KOPT-K1 (cell line): ENCODE measurements around the gene PXMP2.

Experiments used
- H3K27ac ChIP-seq: fragments of 200-600 bp; sonication (generic); 2 replicates; pipeline ENCODE4 v1.5.1; 2016; ENCODE audit warnings: antibody characterized with exemption, mild to moderate bottlenecking, low read depth, low read length; ENCODE audit not compliant: poor library complexity, severe bottlenecking
- H3K36me3 ChIP-seq: fragments of 200-600 bp; sonication (generic); 2 replicates; pipeline ENCODE4 v1.5.1; 2017; ENCODE audit warnings: antibody characterized with exemption, mild to moderate bottlenecking, low read length, moderate library complexity; ENCODE audit not compliant: insufficient read depth
- H3K9me3 ChIP-seq: fragments of 200-600 bp; sonication (generic); 2 replicates; pipeline ENCODE4 v1.5.1; 2017; ENCODE audit warnings: antibody characterized with exemption, low read length, mild to moderate bottlenecking; ENCODE audit not compliant: insufficient read depth, poor library complexity, severe bottlenecking

Gene PXMP2

DNA sequence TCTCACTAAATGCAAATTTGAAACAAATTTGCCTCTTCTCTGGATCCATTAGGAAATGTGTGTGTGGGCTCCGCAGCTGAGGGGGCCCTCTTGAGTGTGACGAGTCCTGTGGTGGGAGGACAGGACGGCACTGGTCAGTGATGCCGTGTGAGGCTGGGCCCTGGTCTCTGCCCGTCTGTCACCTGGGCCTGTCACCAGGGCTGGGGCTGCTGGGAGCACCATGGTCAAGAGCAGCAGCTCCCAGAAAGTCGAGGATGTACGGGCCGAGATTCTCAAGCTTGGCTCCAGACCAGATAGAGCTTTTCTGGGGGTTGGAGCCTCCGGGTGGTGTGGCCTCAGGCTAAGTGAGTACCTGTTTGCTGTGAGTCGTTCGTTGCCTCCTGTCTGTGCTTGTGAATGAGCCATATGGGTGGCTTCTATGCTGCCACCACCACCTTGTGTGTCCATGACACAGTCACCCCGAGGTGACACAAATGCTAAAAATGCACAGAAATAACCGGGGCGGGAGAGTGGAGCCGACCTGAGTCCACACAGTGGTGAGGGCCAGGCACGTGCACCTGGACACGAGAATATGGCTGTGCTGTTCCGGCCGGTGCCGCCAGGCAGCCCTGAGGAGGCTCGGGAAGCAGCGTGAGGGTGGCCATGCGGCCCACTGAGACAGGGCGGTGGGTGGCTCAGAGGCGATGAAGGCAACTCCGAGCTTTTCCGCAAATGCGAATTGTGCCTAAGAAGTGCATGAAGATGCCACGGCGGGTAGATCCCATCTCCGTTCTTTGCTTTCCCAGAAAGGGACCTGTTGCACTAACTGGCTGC lies 32.0 kb downstream of the PXMP2 start:
- Histone ChIP-seq H3K27ac (no peak overlapping the region), H3K9me3 (no peaks in the 10 kb centered on the region), H3K36me3 (peaks cover 97% of the 10 kb centered on the region)

DNA sequence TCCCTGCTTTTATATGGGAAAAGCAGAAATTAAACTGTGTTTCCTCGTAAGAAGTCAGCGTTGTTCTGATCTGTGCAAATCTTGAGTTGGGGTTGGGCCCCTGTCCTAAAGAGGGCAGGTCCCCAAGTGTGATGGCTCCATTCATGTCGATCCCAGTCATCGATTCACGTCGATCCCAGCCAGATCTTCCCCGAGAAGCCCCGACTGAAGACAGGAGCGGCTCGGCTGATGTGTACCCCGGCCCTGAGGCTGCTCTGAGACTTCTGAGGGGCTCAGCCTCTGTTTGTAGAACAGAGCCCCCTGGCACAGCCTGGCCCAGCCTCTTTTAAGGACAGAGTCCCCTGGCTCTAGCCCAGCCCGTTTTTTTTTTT lies 32.6 kb downstream of the PXMP2 start:
- peaks cover 97% of the 10 kb centered on the region for H3K36me3 ChIP-seq
- no peaks in the 10 kb centered on the region for H3K9me3 ChIP-seq
- H3K27ac ChIP-seq = no peak overlapping the region

DNA sequence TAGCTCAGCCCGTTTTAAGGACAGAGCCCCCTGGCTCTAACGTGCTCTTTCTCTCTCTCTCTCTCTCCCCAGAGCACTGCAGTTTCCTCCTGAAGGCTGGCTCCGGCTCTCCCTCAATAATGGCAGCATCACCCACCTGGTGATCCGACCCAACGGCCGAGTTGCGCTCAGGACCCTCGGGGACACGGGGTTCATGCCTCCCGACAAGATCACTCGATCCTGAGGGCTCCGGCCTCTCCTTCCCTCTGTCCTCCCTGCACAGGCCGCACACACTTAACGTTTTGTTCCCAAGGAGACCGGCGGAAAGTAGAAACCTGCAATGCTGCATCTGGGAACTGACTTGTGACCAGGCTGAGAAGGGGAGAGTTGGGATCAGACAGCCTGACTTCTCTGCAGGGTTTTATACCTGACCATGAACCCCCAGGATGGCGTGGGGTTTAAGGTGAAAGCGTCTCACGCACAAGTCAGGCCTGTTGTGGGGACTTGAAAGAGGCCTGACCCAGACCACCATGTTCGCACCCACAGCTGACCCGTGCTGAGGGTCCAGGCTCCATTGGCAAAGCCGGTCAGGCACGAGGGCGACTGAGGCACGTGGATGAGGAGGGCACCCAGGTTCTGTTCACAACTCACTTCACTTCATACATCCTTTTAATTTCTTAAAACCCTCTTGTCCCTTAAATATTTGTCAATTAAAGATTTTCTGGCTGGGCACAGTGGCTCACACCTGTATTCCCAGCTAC lies 33.4 kb downstream of the PXMP2 start:
- Histone ChIP-seq H3K27ac (no peak overlapping the region), H3K36me3 (peaks cover 98% of the 10 kb centered on the region), H3K9me3 (no peaks in the 10 kb centered on the region)

DNA sequence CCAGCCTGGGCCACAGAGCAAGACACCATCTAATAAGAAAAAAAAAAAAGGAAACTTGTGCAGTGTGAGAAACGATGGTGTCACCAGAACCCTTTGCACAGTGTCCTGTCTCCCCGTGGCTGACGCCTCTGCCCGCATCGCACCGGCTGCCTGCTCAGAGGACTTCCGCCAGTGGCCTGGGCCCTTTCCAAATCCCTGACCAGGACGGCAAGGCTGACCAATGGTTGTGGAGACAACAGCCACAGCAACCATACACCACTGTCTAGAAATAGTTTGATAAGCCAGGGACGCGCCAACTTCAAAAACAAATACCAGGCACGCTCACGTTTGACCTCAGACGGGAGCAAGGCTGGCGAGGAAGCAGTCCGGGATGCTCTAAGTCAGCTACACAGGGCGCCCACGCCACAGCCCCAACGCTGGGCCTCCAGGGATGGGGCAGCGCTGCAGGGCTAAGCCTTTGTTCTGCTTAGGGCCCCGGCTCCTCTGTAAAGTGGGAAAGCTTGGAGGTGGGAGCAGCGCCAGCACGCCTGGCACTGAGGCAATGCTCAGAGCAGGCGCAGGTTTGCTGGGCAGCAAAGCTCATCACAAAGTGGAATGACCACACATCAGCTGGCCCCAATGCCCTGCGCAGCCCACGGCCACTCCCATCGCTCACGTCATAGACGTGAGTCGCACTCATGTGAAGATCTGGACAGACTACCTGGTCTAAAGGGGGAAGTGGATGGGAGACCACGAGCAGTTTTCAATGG lies 35.8 kb downstream of the PXMP2 start:
- H3K9me3 ChIP-seq = no peaks in the 10 kb centered on the region
- H3K27ac ChIP-seq = no peak overlapping the region
- H3K36me3 ChIP-seq = peaks cover 98% of the 10 kb centered on the region

DNA sequence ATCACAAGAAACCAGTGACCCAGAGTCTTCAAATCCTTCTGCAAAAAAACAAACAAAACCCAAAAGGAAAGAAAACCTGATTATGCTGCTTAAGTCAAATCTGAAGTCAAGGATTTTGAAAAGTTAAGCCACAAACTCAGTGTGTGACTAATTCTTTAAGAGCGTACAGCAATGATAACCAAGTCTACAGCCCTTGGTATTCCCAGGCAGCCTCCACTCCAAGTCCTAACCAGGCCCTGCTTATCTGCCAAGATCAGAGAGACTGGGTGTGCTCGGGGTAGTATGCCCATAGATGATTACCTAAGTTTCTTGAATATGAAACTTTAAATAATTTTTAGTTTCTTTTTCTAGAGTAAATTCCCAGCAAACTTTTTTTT lies 36.4 kb downstream of the PXMP2 start:
- H3K9me3 ChIP-seq = no peaks in the 10 kb centered on the region
- H3K27ac ChIP-seq = no peak overlapping the region
- peaks cover 100% of the 10 kb centered on the region for H3K36me3 ChIP-seq

DNA sequence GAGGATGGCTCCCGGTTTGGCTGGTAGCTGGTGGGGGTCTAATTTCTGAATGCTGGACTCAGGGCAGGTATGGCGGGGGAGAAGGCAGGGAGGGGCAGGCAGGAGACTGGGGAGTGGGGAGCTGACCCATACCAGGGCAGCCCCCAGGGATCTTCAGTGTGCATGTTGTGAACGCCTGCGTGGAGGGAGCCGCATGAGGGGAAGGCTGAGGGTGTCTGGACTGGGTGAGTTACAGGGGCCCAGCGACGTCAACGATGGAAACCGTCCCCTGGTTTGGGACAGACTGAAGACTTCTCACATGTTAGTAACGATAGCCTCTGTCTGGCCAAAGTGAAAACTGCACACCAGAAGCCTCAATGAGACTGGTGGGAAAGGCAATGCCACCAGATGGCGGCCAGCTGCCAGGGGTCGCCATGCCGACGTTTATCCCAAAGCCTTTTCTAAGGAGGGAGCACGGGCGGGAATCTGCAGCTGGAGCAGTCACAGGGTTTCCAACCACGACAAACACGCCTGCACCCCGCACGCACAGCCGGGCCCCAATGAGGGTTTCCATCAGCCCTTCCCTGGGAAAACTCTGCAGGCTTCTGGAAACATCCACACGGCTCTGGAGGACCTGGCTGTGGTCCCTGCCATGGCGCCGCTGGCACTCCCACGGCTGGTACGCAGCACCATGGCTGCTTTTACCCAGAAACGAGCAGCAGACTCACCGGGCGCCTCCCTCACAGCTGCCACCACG lies 37.3 kb downstream of the PXMP2 start:
- H3K27ac ChIP-seq = no peak overlapping the region
- H3K9me3 ChIP-seq = no peaks in the 10 kb centered on the region
- H3K36me3 ChIP-seq = peaks cover 97% of the 10 kb centered on the region

DNA sequence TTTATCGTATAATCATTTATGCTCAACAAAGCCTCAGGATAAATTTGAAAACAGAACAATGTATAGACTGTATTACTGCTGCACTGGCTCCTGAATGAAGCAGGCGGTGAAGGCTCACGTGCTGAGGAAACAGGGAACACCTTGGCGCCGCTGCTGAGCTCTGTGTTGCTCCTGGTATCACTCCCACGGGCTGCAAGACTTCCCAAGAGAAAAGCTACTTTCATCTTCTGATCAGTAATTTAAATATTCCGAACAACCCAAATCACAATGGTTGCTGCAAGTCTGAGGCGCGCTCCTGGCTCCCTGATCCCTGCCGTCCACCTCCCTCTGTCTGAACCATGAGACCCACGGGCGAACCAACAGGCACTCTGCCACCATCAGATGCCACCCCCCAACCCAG lies 39.0 kb downstream of the PXMP2 start:
- Histone ChIP-seq H3K9me3 (no peaks in the 10 kb centered on the region), H3K27ac (no peak overlapping the region), H3K36me3 (peaks cover 97% of the 10 kb centered on the region)

DNA sequence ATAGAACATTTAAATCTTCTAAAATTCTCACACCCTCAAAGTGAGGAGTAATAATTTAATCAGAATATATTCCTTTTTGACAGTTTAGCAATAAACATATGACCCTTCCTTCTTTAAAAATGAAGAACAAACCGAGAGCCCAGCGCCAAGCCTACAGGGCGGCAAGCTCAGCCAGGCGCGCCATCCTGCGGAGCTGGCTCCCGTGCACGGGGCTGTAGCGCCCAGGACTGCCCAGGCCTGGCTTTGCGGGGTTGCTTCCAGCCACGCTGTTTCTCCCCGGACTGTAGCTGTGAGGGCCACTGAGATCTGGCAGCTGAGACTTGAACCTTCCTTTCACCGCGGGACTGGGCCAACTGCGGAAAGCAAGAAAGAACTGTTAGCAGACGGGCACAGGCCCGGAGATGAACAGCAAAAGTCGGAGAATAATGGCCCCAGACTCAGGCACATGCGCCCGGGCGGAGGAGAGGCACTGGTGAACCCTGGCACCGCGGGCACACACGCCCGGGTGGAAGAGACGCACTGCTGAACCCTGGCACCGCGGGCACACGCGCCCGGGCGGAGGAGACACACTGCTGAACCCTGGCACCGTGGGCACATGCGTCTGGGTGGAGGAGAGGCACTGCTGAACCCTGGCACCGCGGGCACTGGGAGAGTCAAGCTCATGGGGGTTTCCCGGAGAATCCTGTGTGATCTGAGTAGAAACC lies 39.9 kb downstream of the PXMP2 start:
- H3K27ac ChIP-seq = no peak overlapping the region
- H3K36me3 ChIP-seq = peaks cover 97% of the 10 kb centered on the region

DNA sequence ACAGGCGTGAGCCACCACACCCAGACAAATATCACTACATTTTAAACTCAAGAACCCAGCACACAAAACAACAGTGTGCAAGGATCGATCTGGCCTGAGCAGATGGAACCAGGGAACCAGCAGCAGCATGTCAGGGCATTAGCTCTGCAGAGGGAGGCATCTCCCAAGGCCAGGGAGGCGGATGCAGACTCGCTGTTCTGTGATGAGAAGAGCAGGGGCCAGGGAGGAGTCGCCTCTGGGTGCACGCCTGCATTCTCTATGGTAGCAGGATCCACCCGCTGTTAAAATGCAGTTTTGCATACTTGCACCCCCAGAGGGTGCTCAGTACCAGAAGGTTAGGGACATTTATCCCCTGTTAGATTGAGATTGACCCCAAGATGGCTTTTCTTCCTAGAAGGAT lies 41.1 kb downstream of the PXMP2 start:
- H3K36me3 ChIP-seq = peaks cover 97% of the 10 kb centered on the region
- no peak overlapping the region for H3K27ac ChIP-seq
- no peaks in the 10 kb centered on the region for H3K9me3 ChIP-seq

More for the DNA sequence above, 39.9 kb downstream of the PXMP2 start:
- no peaks in the 10 kb centered on the region for H3K9me3 ChIP-seq

DNA sequence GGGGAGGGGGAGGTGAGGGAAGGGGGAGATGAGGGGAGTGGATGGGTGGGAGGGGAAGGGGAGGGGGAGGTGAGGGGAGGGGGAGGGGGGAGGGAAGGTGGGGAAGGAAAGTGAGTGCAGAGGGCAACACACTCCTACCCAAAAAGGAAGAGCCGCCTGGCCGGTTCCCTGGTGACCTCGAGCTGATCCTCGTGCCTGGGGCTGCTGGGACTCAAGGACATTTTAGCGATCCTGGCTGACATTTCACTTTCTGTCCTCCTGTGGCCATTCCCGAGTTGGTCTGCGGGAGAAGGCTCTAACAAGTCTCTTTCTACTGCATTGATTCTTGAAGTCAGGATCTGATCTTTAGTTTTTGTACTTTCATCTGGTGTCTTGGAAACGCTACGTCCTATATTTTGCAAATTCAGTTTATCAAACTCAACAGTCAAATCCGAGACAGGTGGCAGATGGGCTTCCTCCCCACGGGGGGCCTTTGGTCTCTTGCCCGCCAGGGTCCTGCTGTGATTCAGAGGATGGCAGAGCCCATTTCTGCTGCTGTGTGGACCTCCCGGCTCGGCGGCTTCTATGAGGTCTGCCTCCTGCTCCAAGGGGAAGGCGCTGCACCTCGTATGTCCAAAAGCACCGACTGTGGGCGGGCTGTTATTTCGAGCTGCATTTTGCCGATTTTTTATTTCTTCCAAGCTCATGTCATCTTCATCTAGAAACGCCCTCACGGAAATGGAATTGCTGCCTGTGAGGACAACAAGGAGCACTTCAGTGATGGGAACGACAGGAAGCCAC lies 42.3 kb downstream of the PXMP2 start:
- Histone ChIP-seq H3K9me3 (no peaks in the 10 kb centered on the region), H3K36me3 (peaks cover 97% of the 10 kb centered on the region), H3K27ac (no peak overlapping the region)

DNA sequence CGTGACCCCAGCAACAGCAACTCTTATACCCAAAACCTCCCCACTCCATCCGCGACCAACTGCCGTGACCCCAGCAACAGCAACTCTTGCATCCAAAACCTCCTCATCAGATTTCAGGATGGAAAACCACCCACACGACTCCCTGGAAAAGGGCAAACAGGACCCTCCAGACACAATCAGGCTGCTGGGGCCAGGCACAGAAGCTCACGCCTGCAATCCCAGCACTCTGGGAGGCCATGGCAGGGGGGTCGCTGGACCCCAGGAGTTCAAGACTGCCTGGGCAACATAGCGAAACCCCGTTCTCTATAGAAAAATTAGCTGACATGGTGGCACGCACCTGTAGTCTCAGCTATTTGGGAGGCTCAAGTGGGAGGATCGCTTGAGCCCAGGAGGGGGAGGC lies 43.0 kb downstream of the PXMP2 start:
- Histone ChIP-seq H3K36me3 (peaks cover 97% of the 10 kb centered on the region), H3K9me3 (no peaks in the 10 kb centered on the region), H3K27ac (no peak overlapping the region)

DNA sequence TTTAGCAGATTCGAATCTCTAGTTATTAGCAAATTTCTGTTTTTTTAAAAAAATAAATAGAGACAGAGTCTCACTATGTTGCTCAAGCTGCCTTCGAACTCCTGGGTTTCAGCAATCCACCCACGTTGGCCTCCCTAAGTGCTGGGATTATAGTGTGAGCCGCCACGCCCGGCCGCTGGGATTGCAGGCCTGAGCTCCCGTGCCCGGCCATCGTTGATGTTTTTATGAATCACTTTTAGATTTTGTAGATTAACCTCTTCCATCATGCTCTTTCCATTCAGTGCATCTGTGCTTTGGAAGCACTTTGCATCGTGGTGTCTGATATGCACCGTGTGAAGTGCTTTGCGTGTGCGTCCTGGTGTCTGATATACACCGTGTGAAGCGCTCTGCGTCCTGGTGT lies 44.2 kb downstream of the PXMP2 start:
- H3K9me3 ChIP-seq = no peaks in the 10 kb centered on the region
- no peak overlapping the region for H3K27ac ChIP-seq
- H3K36me3 ChIP-seq = peaks cover 97% of the 10 kb centered on the region

DNA sequence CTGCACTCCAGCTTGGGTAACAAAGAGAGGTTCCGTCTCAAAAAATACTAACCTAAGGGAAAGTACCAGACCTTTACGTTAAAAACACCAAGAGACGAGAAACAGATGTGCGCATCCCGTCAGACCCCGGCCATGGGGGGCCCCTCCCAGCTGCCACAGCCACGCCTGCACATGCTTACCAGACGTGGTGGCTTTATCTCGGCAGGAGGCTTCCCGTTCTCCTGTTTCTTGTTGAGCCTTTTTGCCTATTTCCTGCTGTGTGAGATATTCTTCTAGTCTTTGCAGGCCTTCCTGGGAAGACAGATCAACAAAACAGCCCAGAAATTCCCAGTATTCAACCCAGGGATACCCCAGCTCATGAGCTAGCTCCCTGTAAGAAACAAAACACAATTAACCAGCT lies 46.8 kb downstream of the PXMP2 start:
- Histone ChIP-seq H3K9me3 (no peaks in the 10 kb centered on the region), H3K27ac (no peak overlapping the region), H3K36me3 (peaks cover 98% of the 10 kb centered on the region)

DNA sequence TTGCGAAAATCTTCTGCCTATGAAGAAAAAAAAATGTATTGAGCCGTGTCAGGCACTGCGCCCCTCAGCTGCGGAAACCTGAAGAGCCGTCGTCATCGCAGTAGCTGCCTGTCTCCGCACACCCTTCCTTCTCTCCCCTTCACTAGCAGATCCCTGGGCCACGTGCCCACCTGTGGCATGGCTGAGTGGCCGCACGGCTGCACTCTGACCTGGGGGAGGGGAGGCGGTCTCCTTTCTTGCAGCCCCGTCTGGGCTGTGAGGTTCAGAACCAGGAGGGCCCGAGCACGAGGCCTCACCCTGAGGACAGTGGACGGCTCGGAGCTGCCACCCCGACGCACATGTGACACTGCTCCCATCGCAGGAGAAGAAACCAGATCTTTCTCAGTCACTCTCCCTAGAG lies 48.1 kb downstream of the PXMP2 start:
- H3K27ac ChIP-seq = no peak overlapping the region
- peaks cover 100% of the 10 kb centered on the region for H3K36me3 ChIP-seq
- H3K9me3 ChIP-seq = no peaks in the 10 kb centered on the region
